RPMI8226 (cell line): ENCODE data around the gene LRRC73.
"Not testable (repeated sequence)": the region's sequence is repeated elsewhere in the genome, so short reads cannot be mapped to it uniquely, and the experiment has no call there.

Experiments
- DNase-seq: peaks from one replicate; pipeline ENCODE4 v3.0.0-alpha.2; 2015

The LRRC73 gene

GRCh38 chr6:43491750-43492661, 18.1 kb downstream of the LRRC73 start:
- DNase-seq = no peak

DNA sequence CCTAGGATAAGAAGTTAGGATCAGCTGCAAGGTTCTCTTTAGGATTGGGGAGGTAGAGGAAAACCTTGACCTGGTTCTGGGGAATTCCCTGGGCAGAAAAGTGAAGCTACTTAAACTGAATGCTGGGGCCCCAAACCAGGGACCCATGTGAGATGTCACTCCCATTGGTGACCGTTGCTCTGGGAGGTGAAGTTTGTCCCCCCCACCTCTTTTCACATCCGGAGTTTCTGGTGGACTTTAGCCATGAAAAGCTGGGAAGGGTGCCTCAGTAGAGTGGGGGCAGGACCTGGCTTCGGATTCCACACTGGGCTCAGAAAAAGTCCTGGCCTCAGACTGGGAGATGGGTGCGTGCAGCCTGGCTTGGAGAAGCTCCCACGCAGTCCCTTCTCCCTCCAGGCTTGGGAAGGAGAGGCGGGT, 19.6 kb downstream of the LRRC73 start:
- no peak for DNase-seq

- no peak for DNase-seq
Measured at GRCh38 chr6:43489277-43490072, 20.7 kb downstream of the LRRC73 start.

DNA sequence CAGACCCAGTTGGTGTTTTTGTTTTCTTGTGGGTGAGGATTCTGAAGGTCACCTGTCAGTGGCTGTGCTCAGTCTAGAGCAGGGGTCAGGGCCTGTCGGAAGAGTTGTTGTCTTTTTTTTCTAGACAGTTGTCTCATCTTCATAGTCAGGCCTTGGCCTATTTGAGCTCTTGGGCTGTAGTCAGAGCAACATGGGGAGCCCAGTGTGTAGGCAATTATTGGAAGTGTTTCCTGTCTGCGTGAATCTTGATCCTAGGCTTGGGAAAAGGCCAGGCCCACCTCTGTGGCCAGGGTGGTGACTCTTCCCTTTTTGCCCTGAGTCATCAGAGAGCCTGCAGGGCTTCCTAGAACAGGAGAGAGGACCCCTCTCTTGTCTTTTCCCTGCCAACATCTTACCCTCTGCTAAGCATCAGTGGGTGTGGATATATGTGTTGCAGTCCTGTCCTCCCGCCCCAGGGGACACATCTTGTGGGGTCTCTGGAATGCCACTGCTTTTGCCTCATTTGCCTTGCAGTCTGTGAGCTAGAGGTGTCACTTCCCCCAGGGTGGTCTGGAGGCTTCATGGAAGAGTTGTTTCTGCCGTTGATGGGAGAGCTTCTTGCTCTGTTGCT, 21.4 kb downstream of the LRRC73 start:
- no peak for DNase-seq

GRCh38 chr6:43481591-43482236, 28.4 kb downstream of the LRRC73 start:
- DNase-seq = no peak

DNA sequence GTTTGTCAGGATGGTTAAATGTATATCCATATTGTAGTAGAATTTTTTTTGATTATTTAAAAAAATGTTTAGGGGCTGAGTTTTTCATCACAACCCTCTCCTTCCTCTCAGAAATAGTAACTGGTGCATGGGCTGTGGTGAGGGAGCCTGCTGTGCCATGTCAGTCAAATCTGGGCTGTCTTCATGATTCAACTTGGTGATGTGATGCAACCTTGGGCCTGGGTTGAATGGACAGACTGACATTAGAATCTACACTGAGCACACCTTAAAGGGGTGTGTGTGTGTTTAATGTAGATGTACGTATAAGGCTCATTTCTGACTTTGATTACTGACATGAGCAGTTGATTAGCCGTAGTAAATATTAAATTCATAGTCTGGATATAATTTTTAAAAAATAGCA, 29.1 kb downstream of the LRRC73 start:
- no peak for DNase-seq

GRCh38 chr6:43478008-43478372, 32.2 kb downstream of the LRRC73 start:
- DNase-seq = no peak

- peak; percentile 92 for DNase-seq
Measured at GRCh38 chr6:43477235-43478007, 32.7 kb downstream of the LRRC73 start, which contains the start of gene TJAP1. Gene TJAP1 (plus strand): TSS chr6:43477570. CDS start chr6:43499002, 21,432 bp downstream.

- no peak for DNase-seq
Measured at GRCh38 chr6:43476746-43477145, 33.4 kb downstream of the LRRC73 start.

- DNase-seq = no peak
Measured at GRCh38 chr6:43475516-43475915, 34.6 kb downstream of the LRRC73 start.

- DNase-seq = no peak
Measured at GRCh38 chr6:43472515-43472914, 37.6 kb downstream of the LRRC73 start.

DNA sequence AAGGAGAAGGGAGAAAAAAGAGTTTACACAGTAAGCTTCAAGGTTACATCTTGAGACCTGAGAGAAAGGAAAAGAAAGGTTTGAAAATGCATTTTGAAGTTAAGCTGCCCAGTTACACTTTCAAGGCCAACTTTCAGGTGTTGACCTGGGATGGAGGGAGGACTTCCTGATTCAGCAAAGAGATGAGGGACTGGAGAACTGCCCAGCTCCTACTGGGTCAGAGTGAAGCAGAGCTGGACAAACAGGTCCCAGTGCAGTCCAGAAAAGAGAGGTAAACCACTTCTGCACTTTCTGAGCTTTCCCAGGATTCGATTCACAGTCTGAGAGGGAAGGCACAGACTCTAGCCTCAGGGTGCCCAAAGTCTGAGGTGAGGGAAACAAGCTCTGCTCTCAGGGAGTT, 38.7 kb downstream of the LRRC73 start:
- no peak for DNase-seq

DNA sequence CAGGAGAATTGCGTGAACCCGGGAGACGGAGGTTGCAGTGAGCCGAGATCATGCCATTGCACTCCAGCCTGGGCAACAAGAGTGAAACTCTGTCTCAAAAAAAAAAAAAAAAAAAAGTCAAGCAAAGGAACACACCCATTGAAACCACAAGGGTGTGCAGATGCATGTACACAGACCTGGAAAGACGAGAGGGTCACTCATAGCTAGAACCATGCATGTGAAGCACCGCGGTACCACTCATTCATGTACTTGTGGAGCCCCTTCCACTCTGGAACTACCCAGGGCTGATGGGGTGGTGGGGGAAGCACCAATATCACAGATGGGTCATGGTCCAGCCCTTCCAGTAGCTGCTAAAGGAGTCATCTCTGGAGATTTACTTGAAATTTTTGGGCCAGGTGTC, 40.2 kb downstream of the LRRC73 start:
- no peak for DNase-seq

DNA sequence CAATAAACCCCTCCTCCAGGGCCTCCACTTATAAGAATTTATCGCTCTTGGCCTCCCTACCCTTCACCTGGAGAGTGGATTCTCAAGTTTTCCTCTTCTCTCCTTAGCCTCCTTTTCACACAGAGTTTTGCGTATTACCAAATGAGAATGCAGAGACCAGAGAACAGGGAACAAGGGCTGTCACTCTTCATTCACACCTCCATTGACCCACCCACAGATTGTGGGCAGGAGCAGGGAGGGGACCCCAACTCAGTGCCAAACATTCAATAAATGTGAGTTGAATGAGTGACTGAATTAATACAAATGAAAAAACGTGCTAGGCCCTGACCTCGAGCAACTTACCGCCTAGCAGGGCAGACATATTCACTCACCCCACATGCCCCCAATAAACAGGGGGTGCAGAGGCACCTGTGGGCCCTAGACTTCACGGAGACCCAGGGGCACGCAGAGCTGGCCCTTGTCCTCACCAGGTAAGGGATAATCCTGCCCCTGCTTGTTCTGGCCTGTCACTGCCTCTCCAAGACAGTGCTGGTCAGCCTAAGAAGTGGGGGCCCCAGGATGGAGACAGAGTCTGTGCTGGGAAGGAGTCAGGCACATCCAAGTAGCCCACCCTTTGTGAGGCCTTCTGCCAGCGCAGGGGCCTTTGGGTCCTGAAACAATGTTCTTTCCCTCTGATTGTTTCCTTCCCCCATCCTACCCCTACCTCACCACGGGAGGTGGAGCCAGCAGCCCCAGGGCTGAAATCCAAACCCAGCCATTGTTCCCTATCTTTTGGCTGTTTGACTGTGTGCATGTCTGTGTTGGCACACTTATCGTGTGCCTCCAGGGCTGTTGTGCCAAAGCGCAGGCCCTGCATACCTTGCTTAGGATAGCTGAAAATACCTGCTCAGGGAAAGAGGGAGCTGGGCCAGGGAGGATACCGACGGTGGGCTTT, 41.1 kb downstream of the LRRC73 start:
- DNase-seq = no peak

DNA sequence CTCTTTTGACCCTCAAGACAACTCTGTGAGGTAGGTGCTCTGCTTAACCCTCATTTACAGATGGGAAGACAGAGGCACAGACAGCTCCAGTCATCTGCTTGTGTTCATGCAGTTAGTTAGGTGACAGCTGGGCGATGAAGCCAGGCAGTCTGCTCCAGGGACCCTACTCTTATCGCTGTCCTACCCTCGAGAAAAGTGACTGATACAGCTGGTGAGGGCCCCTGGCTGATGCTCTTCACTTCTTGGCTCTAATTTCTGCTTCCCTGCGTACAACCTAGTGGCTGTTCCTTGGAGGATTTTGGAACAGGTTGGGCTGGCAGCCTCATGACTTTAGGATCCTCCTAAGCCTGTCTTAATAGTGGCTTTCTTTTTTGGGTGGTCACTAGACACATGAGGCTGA, 41.9 kb downstream of the LRRC73 start:
- no peak for DNase-seq

- no peak for DNase-seq
Measured at GRCh38 chr6:43467752-43468151, 42.4 kb downstream of the LRRC73 start.

DNA sequence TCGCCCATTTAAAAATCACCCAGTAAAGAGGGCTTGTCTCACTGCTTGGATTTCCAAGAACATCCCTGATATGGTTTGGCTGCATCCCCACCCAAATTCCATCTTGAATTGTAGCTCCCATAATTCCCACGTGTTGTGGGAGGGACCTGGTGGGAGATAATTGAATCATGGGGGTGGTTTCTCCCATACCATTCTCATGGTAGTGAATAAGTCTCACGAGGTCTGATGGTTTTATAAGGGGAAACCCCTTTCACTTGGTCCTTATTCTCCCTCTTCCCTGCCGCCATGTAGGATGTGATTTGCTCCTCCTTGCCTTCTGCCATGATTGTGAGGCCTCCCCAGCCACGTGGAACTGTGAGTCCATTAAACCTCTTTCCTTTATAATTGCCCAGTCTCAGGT, 42.9 kb downstream of the LRRC73 start:
- not testable (repeated sequence) for DNase-seq

GRCh38 chr6:43465948-43466347, 44.2 kb downstream of the LRRC73 start:
- no peak for DNase-seq

DNA sequence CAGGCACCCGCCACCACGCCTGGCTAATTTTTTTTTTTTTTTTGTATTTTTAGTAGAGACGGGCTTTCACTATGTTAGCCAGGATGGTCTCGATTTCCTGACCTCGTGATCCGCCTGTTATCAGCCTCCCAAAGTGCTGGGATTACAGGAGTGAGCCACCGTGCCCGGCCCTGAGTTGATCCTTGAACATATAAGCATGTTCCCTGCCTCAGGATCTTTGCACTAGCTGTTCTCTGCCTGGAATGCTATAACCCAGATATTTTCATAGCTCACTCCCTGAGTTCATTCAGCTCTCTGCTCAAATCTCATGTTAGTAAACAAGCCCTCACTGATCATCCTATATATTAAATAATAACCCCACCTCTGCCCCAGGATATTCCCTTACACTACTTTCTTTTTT, 45.8 kb downstream of the LRRC73 start:
- DNase-seq = no peak

DNA sequence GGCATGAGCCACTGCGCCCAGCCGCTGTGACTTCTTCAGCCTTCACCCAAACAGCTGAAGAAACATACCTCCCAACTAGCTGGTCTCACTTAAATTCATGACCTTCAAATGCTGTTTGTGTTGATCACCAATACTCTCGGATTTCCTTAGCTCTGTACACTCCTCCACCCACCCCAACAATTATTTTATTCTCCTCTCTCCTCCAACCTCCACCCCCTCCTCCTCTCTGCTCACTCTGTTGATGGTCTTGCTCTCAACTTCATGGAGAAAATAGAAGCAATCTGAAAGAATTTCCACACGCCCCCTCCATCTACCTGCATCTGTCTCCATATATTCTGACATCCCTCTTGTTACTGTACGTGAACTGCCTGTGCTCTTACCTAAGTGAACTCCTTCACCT, 48.2 kb downstream of the LRRC73 start:
- DNase-seq = no peak

DNA sequence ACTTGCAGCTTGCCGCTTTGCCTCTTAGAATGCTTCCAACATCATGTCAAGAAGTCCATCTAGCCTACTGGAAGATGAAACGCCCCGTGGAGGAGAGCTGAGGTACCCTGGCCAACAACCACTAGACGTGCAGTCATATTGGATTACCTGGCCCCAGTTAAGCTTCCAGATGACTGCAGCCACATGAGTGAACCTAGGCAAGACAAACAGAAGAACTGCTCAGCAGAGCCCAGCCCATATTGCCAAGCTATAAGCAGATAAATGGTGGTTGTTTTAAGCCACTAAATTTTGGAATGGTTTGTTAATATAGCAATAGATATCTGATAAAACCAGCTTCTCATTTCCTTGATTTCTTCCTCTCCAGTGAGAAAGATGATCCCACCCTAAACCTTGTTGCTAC, 50.1 kb downstream of the LRRC73 start:
- no peak for DNase-seq
